Spinal cord (tissue), 10 donors: Measurements from ENCODE around the gene PLEKHJ1. TPM values are rescaled to one million over a fixed set of nuclear protein-coding genes. Genes with fewer than 3 reads are reported as not detected.

ENCODE experiments used
- DNase-seq, 6 donors: peaks; one replicate each; pipeline versions ENCODE4 v3.0.0 to v3.0.0-alpha.2; 2013 to 2015; ENCODE audit warnings: low spot score in 6 of 6, low read depth in 4 of 6
- H3K27ac ChIP-seq: one replicate; pipeline ENCODE4 v1.5.1; 2013; ENCODE audit warnings: low read depth, low read length, control low read depth
- H3K27me3 ChIP-seq: one replicate; pipeline ENCODE4 v1.6.1; 2013; ENCODE audit warnings: low read length; ENCODE audit not compliant: control insufficient read depth, insufficient read depth
- H3K36me3 ChIP-seq: one replicate; pipeline ENCODE4 v1.6.1; 2013; ENCODE audit warnings: low read length; ENCODE audit not compliant: control insufficient read depth, insufficient read depth
- H3K4me1 ChIP-seq: one replicate; pipeline ENCODE4 v1.6.1; 2013; ENCODE audit warnings: low read length; ENCODE audit not compliant: control insufficient read depth, insufficient read depth
- H3K4me3 ChIP-seq: one replicate; pipeline ENCODE4 v1.5.1; 2013; ENCODE audit warnings: low read depth, low read length, control low read depth
- H3K9me3 ChIP-seq: one replicate; pipeline ENCODE4 v1.6.1; 2013; ENCODE audit warnings: low read length; ENCODE audit not compliant: control insufficient read depth, insufficient read depth
- WGBS: methylation state at CpG from one replicate; pipeline ENCODE4 v1.1.5; 2013; ENCODE audit warnings: missing lambda C conversion rate; ENCODE audit not compliant: insufficient coverage; 5-methylcytosine and 5-hydroxymethylcytosine counted together
- polyA plus RNA-seq, 2 donors: library from polyadenylated mRNA; unstranded; fragments of 120-200 nt; gene quantifications; one replicate each; pipeline ENCODE4 v1.2.1, GENCODE V29; 2013; ENCODE audit not compliant: insufficient read length in 2 of 2
- total RNA-seq, 2 donors: library from RNA; depleted of rRNA in 1 of 2; stranded (reverse); fragments of 120-200 nt in 1 of 2; fragments of >200 nt in 1 of 2; gene quantifications; one replicate each; pipeline versions ENCODE4 v1.2.3 to v1.2.4, GENCODE V29; 2013 to 2014
- donor health status: healthy.

Gene PLEKHJ1
- total and polyA plus RNA-seq, 4 donors, result 46.5 to 106 (median 84.2) TPM

GRCh38 chr19:2223391-2223790 is 12.7 kb downstream of the PLEKHJ1 start:
- Histone ChIP-seq H3K27me3 (no peaks in the 10 kb centered on the region), H3K9me3 (no peaks in the 10 kb centered on the region), H3K36me3 (peaks cover 99% of the 10 kb centered on the region), H3K27ac (no peak overlapping the region), H3K4me1 (peaks cover 25% of the 10 kb centered on the region), H3K4me3 (no peak overlapping the region)
- no peak for DNase-seq
- WGBS, result 88% methylated on average over 9 of the region's 18 CpGs

GRCh38 chr19:2221918-2222317 is 14.2 kb downstream of the PLEKHJ1 start:
- H3K4me1 ChIP-seq, result peaks cover 25% of the 10 kb centered on the region
- no peaks in the 10 kb centered on the region for H3K27me3 ChIP-seq
- H3K4me3 ChIP-seq, result no peak overlapping the region
- H3K36me3 ChIP-seq, result peaks cover 99% of the 10 kb centered on the region
- WGBS, result 90% methylated on average over 20 of the region's 20 CpGs
- H3K9me3 ChIP-seq, result no peaks in the 10 kb centered on the region
- peak overlapping the region; percentile 78 for H3K27ac ChIP-seq
- DNase-seq, result no peak

GRCh38 chr19:2221250-2221831 is 14.8 kb downstream of the PLEKHJ1 start:
- peaks cover 99% of the 10 kb centered on the region for H3K36me3 ChIP-seq
- H3K27ac ChIP-seq, result peak overlapping the region; percentile 78
- H3K4me3 ChIP-seq, result no peak overlapping the region
- H3K9me3 ChIP-seq, result no peaks in the 10 kb centered on the region
- WGBS, result 88% methylated on average over 20 of the region's 20 CpGs
- peaks cover 25% of the 10 kb centered on the region for H3K4me1 ChIP-seq
- H3K27me3 ChIP-seq, result no peaks in the 10 kb centered on the region
- peak in 1 of 6 donors; percentile 27 for DNase-seq

- WGBS, result 95% methylated on average over 21 of the region's 21 CpGs
- peaks cover 99% of the 10 kb centered on the region for H3K36me3 ChIP-seq
Observed at GRCh38 chr19:2219726-2220125, 16.4 kb downstream of the PLEKHJ1 start.

GRCh38 chr19:2217591-2217990 is 18.5 kb downstream of the PLEKHJ1 start:
- no peaks in the 10 kb centered on the region for H3K27me3 ChIP-seq
- H3K27ac ChIP-seq, result no peak overlapping the region
- peaks cover 99% of the 10 kb centered on the region for H3K36me3 ChIP-seq
- no peaks in the 10 kb centered on the region for H3K9me3 ChIP-seq
- 96% methylated on average over 22 of the region's 22 CpGs for WGBS
- H3K4me1 ChIP-seq, result peaks cover 25% of the 10 kb centered on the region
- H3K4me3 ChIP-seq, result no peak overlapping the region
- no peak for DNase-seq

More at GRCh38 chr19:2219726-2220125, 16.4 kb downstream of the PLEKHJ1 start:
- H3K4me3 ChIP-seq, result no peak overlapping the region
- H3K27ac ChIP-seq, result peak overlapping the region; percentile 13
- peaks cover 25% of the 10 kb centered on the region for H3K4me1 ChIP-seq
- no peak for DNase-seq
- no peaks in the 10 kb centered on the region for H3K9me3 ChIP-seq
- no peaks in the 10 kb centered on the region for H3K27me3 ChIP-seq

- Histone ChIP-seq H3K27me3 (no peaks in the 10 kb centered on the region), H3K4me1 (peaks cover 21% of the 10 kb centered on the region), H3K4me3 (no peak overlapping the region), H3K36me3 (peaks cover 99% of the 10 kb centered on the region), H3K27ac (no peak overlapping the region), H3K9me3 (no peaks in the 10 kb centered on the region)
- DNase-seq, result no peak
- 96% methylated on average over 43 of the region's 43 CpGs for WGBS
Observed at GRCh38 chr19:2216361-2217225, 19.5 kb downstream of the PLEKHJ1 start.

GRCh38 chr19:2215281-2215751 is 20.8 kb downstream of the PLEKHJ1 start:
- no peak for DNase-seq
- H3K4me1 ChIP-seq, result peaks cover 9% of the 10 kb centered on the region
- H3K4me3 ChIP-seq, result no peak overlapping the region
- no peaks in the 10 kb centered on the region for H3K27me3 ChIP-seq
- H3K27ac ChIP-seq, result no peak overlapping the region
- WGBS, result 77% methylated on average over 27 of the region's 31 CpGs
- no peaks in the 10 kb centered on the region for H3K9me3 ChIP-seq
- H3K36me3 ChIP-seq, result peaks cover 100% of the 10 kb centered on the region

GRCh38 chr19:2214251-2214650 is 21.9 kb downstream of the PLEKHJ1 start:
- no peak overlapping the region for H3K4me3 ChIP-seq
- H3K27ac ChIP-seq, result no peak overlapping the region
- H3K36me3 ChIP-seq, result peaks cover 100% of the 10 kb centered on the region
- H3K9me3 ChIP-seq, result no peaks in the 10 kb centered on the region
- no peaks in the 10 kb centered on the region for H3K27me3 ChIP-seq
- peaks cover under 1% of the 10 kb centered on the region for H3K4me1 ChIP-seq
- WGBS, result 88% methylated on average over 17 of the region's 17 CpGs
- no peak for DNase-seq

- no peak for DNase-seq
Observed at GRCh38 chr19:2213799-2214198, 22.3 kb downstream of the PLEKHJ1 start.

More at GRCh38 chr19:2213799-2214198, 22.3 kb downstream of the PLEKHJ1 start:
- H3K36me3 ChIP-seq, result peaks cover 100% of the 10 kb centered on the region
- H3K4me3 ChIP-seq, result no peak overlapping the region
- H3K27me3 ChIP-seq, result no peaks in the 10 kb centered on the region
- 80% methylated on average over 25 of the region's 26 CpGs for WGBS
- H3K4me1 ChIP-seq, result no peaks in the 10 kb centered on the region
- H3K27ac ChIP-seq, result no peak overlapping the region
- no peaks in the 10 kb centered on the region for H3K9me3 ChIP-seq
